Left lung (tissue), 10 donors: ENCODE results near the gene TYW5. TPM values are rescaled to one million over a fixed set of nuclear protein-coding genes. Genes with fewer than 3 reads are reported as not detected.

ENCODE experiments used
- ATAC-seq: fragments of 200-7000 bp; cut with Tn5 transposase; one replicate; pipeline ENCODE4 v1.9.1; 2020; ENCODE audit warnings: moderate library complexity
- DNase-seq, 4 donors: peaks; one replicate each; pipeline ENCODE4 v3.0.0-alpha.2; 2013 to 2020
- H3K27ac ChIP-seq, 2 donors: fragments of 200-600 bp; sonication (generic) in 1 of 2; one replicate each; pipeline versions ENCODE4 v1.5.0 to v1.8.0; 2020 to 2021
- H3K27me3 ChIP-seq, 2 donors: fragments of 200-600 bp; sonication (generic) in 1 of 2; one replicate each; pipeline versions ENCODE4 v1.5.0 to v1.8.0; 2020 to 2021
- H3K36me3 ChIP-seq, 2 donors: fragments of 200-600 bp; sonication (generic) in 1 of 2; one replicate each; pipeline versions ENCODE4 v1.5.0 to v1.8.0; 2020 to 2021
- H3K4me1 ChIP-seq, 2 donors: fragments of 200-600 bp; one replicate each; pipeline ENCODE4 v1.8.0; 2021
- H3K4me3 ChIP-seq, 2 donors: fragments of 200-600 bp; sonication (generic) in 1 of 2; one replicate each; pipeline versions ENCODE4 v1.5.0 to v1.8.0; 2020 to 2021; ENCODE audit warnings: mild to moderate bottlenecking in 1 of 2
- H3K9me3 ChIP-seq, 2 donors: fragments of 200-600 bp; sonication (generic) in 1 of 2; one replicate each; pipeline versions ENCODE4 v1.5.0 to v1.8.0; 2020 to 2021
- CTCF ChIP-seq, 2 donors: fragments of 200-600 bp; sonication (generic) in 1 of 2; IDR thresholded peaks; one replicate each; pipeline versions ENCODE4 v1.5.0 to v1.8.0; 2021; ENCODE audit warnings: antibody characterized with exemption in 2 of 2
- intact Hi-C, 2 donors: fragments of 100-400 bp; cut with DNase I; formaldehyde crosslinking; loops; one replicate each; pipeline versions ENCODE4 v1.11.2 to v1.14.2; 2022
- polyA plus RNA-seq, 6 donors: library from polyadenylated mRNA; unstranded; fragments of 120-200 nt; gene quantifications; one replicate each; pipeline ENCODE4 v1.2.1, GENCODE V29; 2013; ENCODE audit not compliant: insufficient read length in 6 of 6
- total RNA-seq, 2 donors: library from RNA; stranded (reverse); fragmentation: NEBNext Ultra II Directional; extraction: Animal tissue kit (Norgen Biotek cat#: 25700); gene quantifications; one replicate each; pipeline ENCODE4 v1.2.1, GENCODE V29; 2021
- donor health status: DM: no; HTN: yes; CAD: no.
- donor health status: DM: no; HTN: no; CAD: no.

The TYW5 gene
- total and polyA plus RNA-seq, 8 donors: 6.2 to 21.0 (median 16.9) TPM

GRCh38 chr2:199979398-199979797 lies 24.1 kb upstream of the TYW5 start:
- Histone ChIP-seq H3K27me3 (no peaks in the 10 kb centered on the region), H3K9me3 (no peaks in the 10 kb centered on the region), H3K4me1 (peaks cover 0 to 6% of the 10 kb centered on the region in 2 donors), H3K4me3 (no peak overlapping the region), H3K27ac (no peak overlapping the region), H3K36me3 (no peaks in the 10 kb centered on the region)
- intact Hi-C loops: loop anchor here in 1 of 2 donors (5.0 kb wide), 1 partner anchor 508 kb away; no protein-coding TSS in a partner anchor
- no peak for ATAC-seq
- no peak for DNase-seq
- no peak for TF ChIP-seq CTCF (IDR thresholded peaks at IDR 0.05)

GRCh38 chr2:199977984-199978415 lies 22.7 kb upstream of the TYW5 start:
- peaks cover 0 to 6% of the 10 kb centered on the region in 2 donors for H3K4me1 ChIP-seq
- DNase-seq: no peak
- H3K27ac ChIP-seq: no peak overlapping the region
- no peak overlapping the region for H3K4me3 ChIP-seq
- no peaks in the 10 kb centered on the region for H3K27me3 ChIP-seq
- no peaks in the 10 kb centered on the region for H3K36me3 ChIP-seq
- intact Hi-C loops: loop anchor here in 1 of 2 donors (5.0 kb wide), 1 partner anchor 509 kb away; no protein-coding TSS in a partner anchor
- H3K9me3 ChIP-seq: no peaks in the 10 kb centered on the region
- peak; percentile 67 for ATAC-seq
- TF ChIP-seq CTCF (IDR thresholded peaks at IDR 0.05): no peak

- no peaks in the 10 kb centered on the region for H3K36me3 ChIP-seq
- ATAC-seq (no peak), DNase-seq (no peak)
- H3K4me1 ChIP-seq: peaks cover 0 to 6% of the 10 kb centered on the region in 2 donors
- no peak for TF ChIP-seq CTCF (IDR thresholded peaks at IDR 0.05)
- no peak overlapping the region for H3K4me3 ChIP-seq
- no peaks in the 10 kb centered on the region for H3K27me3 ChIP-seq
- H3K27ac ChIP-seq: no peak overlapping the region
- intact Hi-C loops: loop anchor here in 1 of 2 donors (5.0 kb wide), 1 partner anchor 512 kb away; no protein-coding TSS in a partner anchor
- no peaks in the 10 kb centered on the region for H3K9me3 ChIP-seq
Observed at GRCh38 chr2:199975273-199975895, 20.1 kb upstream of the TYW5 start.

GRCh38 chr2:199973703-199974102 lies 18.4 kb upstream of the TYW5 start:
- H3K4me1 ChIP-seq: no peaks in the 10 kb centered on the region
- H3K27me3 ChIP-seq: no peaks in the 10 kb centered on the region
- intact Hi-C loops: no loop called here
- H3K9me3 ChIP-seq: no peaks in the 10 kb centered on the region
- DNase-seq (no peak), ATAC-seq (peak; percentile 72)
- no peak overlapping the region for H3K4me3 ChIP-seq
- no peak overlapping the region for H3K27ac ChIP-seq
- peak; percentile 40 to 49 for TF ChIP-seq CTCF (IDR thresholded peaks at IDR 0.05)
- H3K36me3 ChIP-seq: no peaks in the 10 kb centered on the region

- DNase-seq (no peak), ATAC-seq (no peak)
- Histone ChIP-seq H3K36me3 (no peaks in the 10 kb centered on the region), H3K27ac (no peak overlapping the region), H3K9me3 (no peaks in the 10 kb centered on the region), H3K4me1 (no peaks in the 10 kb centered on the region), H3K4me3 (no peak overlapping the region), H3K27me3 (no peaks in the 10 kb centered on the region)
- intact Hi-C loops: no loop called here
- TF ChIP-seq CTCF (IDR thresholded peaks at IDR 0.05): no peak
Observed at GRCh38 chr2:199972088-199972626, 16.9 kb upstream of the TYW5 start.
